ACC112 (cell line): Measurements from ENCODE around the gene STRIP1.
"Not testable (repeated sequence)": the region's sequence is repeated elsewhere in the genome, so short reads cannot be mapped to it uniquely, and the experiment has no call there.

Source experiments
- H2AFZ ChIP-seq: fragments of 200-600 bp; sonication (generic); one replicate; pipeline ENCODE4 v1.6.0; 2017; ENCODE audit warnings: antibody characterized with exemption, low read length; ENCODE audit not compliant: unreplicated experiment
- H3K27ac ChIP-seq: fragments of 200-600 bp; sonication (generic); 2 replicates; pipeline ENCODE4 v1.5.1; 2014; ENCODE audit warnings: low read depth, mild to moderate bottlenecking, antibody characterized with exemption, low read length, moderate library complexity
- H3K27me3 ChIP-seq: fragments of 200-600 bp; sonication (generic); 2 replicates; pipeline ENCODE4 v1.6.1; 2014; ENCODE audit warnings: mild to moderate bottlenecking, antibody characterized with exemption, low read length, moderate library complexity, mixed read lengths; ENCODE audit not compliant: insufficient read depth
- H3K36me3 ChIP-seq: fragments of 200-600 bp; sonication (generic); 2 replicates; pipeline ENCODE4 v1.6.1; 2016; ENCODE audit warnings: mild to moderate bottlenecking, antibody characterized with exemption, low read length, moderate library complexity, mixed read lengths; ENCODE audit not compliant: insufficient read depth
- H3K4me1 ChIP-seq: fragments of 200-600 bp; sonication (generic); one replicate; pipeline ENCODE4 v1.6.1; 2016; ENCODE audit warnings: low read length, mixed read lengths; ENCODE audit not compliant: insufficient read depth, unreplicated experiment, control insufficient read depth
- H3K4me3 ChIP-seq: fragments of 200-600 bp; sonication (generic); 2 replicates; pipeline ENCODE4 v1.5.1; 2014; ENCODE audit warnings: mild to moderate bottlenecking, low read depth, low read length
- H3K79me2 ChIP-seq: fragments of 200-600 bp; sonication (generic); one replicate; pipeline ENCODE4 v1.6.0; 2016; ENCODE audit warnings: low read length; ENCODE audit not compliant: control insufficient read depth, unreplicated experiment, insufficient read depth

STRIP1 gene

GRCh38 chr1:110069404-110070281, 35.2 kb downstream of the STRIP1 start:
- peaks cover 53% of the 10 kb centered on the region for H3K27me3 ChIP-seq
- no peaks in the 10 kb centered on the region for H3K4me1 ChIP-seq
- no peaks in the 10 kb centered on the region for H3K79me2 ChIP-seq
- no peak overlapping the region for H2AFZ ChIP-seq
- H3K27ac ChIP-seq, result no peak overlapping the region
- no peak overlapping the region for H3K4me3 ChIP-seq
- no peaks in the 10 kb centered on the region for H3K36me3 ChIP-seq

GRCh38 chr1:110070282-110070669, 35.9 kb downstream of the STRIP1 start:
- H2AFZ ChIP-seq, result no peak overlapping the region
- H3K4me1 ChIP-seq, result no peaks in the 10 kb centered on the region
- H3K4me3 ChIP-seq, result no peak overlapping the region
- H3K27ac ChIP-seq, result no peak overlapping the region
- H3K79me2 ChIP-seq, result no peaks in the 10 kb centered on the region
- no peaks in the 10 kb centered on the region for H3K36me3 ChIP-seq
- H3K27me3 ChIP-seq, result peaks cover 53% of the 10 kb centered on the region

GRCh38 chr1:110070671-110071242, 36.3 kb downstream of the STRIP1 start, which contains the start of gene ALX3:
Gene ALX3 (minus strand): TSS chr1:110070672. CDS start chr1:110070612, 60 bp downstream.
- H3K4me1 ChIP-seq, result no peaks in the 10 kb centered on the region
- H2AFZ ChIP-seq, result no peak within 1 kb of the TSS
- H3K27ac ChIP-seq, result no peak within 1 kb of the TSS
- H3K36me3 ChIP-seq, result no peaks in the 10 kb centered on the region
- H3K79me2 ChIP-seq, result no peaks in the 10 kb centered on the region
- H3K4me3 ChIP-seq, result no peak within 1 kb of the TSS
- H3K27me3 ChIP-seq, result peaks cover 53% of the 10 kb centered on the region

DNA sequence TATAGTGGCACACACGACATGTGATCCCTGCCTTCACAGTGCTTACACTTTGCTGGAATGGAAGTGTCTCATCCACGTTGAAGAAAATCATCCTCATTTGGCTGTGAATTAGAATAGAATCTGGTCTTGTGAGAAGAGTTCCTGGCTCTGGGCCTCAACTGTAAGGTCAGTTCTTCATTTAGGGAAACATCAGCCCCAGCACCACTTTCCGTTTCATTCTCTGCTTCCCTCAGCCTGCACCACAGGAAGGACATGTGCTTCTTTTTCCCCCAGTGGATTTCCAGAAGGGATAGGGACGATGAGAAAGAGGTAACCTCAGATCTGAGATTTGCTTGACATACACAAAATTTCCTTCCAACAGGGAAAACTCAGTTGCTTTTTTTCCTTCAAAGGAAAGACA, 39.7 kb downstream of the STRIP1 start:
- H3K36me3 ChIP-seq, result no peaks in the 10 kb centered on the region
- no peak overlapping the region for H3K27ac ChIP-seq
- no peaks in the 10 kb centered on the region for H3K4me1 ChIP-seq
- H3K79me2 ChIP-seq, result no peaks in the 10 kb centered on the region
- H2AFZ ChIP-seq, result no peak overlapping the region
- H3K27me3 ChIP-seq, result peaks cover 37% of the 10 kb centered on the region
- H3K4me3 ChIP-seq, result no peak overlapping the region

DNA sequence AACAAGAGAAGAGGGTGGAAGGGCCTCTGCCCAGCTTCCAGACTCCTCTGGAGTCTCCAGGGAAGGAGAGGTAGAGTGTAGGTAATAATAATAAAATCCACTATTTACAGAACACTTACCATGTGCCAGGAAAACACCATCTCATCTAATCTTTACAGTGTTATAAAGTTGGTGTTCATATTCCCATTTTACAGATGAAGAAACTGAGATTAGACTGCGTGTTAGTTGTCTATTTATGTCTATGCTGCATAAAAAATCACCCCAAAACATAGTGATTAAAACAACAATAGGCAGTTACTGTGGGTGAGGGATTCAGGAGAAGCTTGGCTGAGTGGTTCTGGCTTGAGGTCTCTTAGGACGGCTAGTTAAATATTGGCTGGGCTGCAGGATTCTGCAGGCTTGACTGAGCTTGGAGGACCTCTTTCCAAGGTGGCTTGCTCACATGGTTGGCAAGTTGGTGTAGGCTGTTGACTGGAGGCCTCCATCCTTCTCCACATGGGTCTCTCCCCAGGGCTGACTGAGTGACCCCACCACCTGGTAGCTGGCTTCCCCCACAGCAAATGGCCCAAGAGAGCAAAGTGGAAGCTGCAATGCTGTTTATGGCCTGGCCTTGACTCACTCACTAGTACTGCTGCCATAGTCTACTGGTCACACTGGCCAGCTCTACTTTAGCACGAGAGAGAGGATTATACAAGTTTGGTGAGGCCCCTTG, 42.5 kb downstream of the STRIP1 start:
- Histone ChIP-seq H3K27me3 (peaks cover 13% of the 10 kb centered on the region; the same call in 1 of the 2 replicates), H3K79me2 (no peaks in the 10 kb centered on the region), H3K4me3 (no peak overlapping the region), H3K4me1 (no peaks in the 10 kb centered on the region), H3K27ac (no peak overlapping the region), H2AFZ (no peak overlapping the region), H3K36me3 (no peaks in the 10 kb centered on the region)

DNA sequence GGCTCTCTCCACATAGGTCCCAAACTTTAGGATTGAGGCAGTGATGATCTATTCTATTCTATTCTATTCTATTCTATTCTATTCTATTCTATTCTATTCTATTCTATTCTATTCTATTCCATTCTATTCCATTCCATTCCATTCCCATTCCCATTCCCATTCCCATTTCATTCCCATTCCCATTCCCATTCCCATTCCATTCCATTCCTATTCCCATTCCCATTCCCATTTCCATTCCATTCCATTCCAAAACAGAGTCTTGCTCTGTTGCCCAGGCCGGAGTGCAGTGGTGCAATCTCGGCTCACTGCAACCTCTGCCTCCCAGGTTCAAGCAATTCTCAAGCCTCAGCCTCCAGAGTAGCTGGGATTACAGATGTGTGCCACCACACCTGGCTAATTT, 45.6 kb downstream of the STRIP1 start:
- not testable (repeated sequence) for H3K36me3 ChIP-seq, H3K27ac ChIP-seq, H3K4me3 ChIP-seq, H3K79me2 ChIP-seq, H2AFZ ChIP-seq, H3K4me1 ChIP-seq
- H3K27me3 ChIP-seq, result peaks cover 23% of the 10 kb centered on the region

DNA sequence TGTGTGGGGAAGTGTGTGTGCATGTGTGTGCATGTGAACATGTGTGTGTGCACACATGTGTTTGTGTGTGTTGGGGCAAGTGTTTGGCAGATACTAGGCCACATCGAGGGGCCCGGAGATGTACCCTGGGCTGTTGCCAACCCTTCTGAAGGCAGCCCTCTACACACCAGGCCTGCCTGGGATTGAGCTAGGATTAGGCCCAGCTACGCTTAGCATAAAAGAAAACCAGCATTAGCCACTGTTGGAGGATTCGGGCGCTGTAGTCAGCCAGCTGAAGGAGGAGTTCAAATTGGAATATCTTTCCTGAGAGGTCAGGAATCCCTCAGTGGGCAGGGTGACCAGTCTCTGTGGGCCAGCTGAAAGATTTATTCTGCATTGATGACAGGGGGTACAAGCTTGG, 46.6 kb downstream of the STRIP1 start:
- H3K79me2 ChIP-seq, result no peaks in the 10 kb centered on the region
- no peak overlapping the region for H3K27ac ChIP-seq
- no peaks in the 10 kb centered on the region for H3K4me1 ChIP-seq
- no peak overlapping the region for H3K4me3 ChIP-seq
- no peak overlapping the region for H2AFZ ChIP-seq
- no peaks in the 10 kb centered on the region for H3K36me3 ChIP-seq
- peaks cover 27% of the 10 kb centered on the region for H3K27me3 ChIP-seq

- Histone ChIP-seq H3K27ac (no peak overlapping the region), H3K4me3 (no peak overlapping the region), H3K79me2 (no peaks in the 10 kb centered on the region), H2AFZ (no peak overlapping the region), H3K36me3 (no peaks in the 10 kb centered on the region), H3K4me1 (no peaks in the 10 kb centered on the region), H3K27me3 (peaks cover 27% of the 10 kb centered on the region)
These were observed 48.1 kb downstream of the STRIP1 start for GRCh38 chr1:110082477-110082876.

DNA sequence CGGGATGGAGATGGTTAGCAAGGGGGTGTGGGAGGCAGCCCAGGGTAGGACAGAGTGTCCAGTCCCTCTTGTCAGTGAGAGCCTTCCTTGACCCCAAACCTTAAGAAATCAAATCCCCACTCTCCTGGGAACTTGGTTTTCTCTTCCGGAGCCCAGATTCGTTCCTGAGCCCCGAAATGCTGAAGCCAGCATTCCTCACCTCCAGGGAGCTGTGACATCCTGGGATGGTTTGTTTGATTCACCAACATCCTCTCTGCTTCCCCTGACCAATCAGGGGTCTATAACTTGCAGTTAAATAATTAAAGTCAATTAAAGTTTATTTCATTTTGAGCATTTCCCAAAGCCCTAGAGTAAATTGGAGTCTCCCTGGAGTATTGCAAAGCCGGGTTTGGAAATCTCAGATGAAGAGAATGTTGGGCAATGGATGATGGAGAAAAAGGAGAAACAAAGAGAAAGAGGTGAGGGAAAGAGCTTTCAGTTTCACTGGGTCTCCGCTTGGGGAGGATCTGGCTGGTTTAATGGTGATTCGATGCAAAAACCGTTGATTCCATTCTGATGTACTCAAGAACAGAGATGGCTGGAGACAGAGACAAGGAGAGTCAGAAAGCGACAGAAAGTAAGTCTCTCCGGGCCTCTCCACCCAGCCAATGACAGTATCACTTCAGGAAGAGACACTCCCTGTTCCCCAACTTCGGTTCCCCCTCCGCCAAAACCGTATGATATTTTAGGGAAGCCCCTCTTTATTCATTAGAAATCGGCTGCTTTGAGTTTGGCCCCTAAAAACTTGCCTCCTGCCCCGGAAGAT, 48.8 kb downstream of the STRIP1 start:
- no peaks in the 10 kb centered on the region for H3K79me2 ChIP-seq
- H3K4me1 ChIP-seq, result no peaks in the 10 kb centered on the region
- H3K27me3 ChIP-seq, result peaks cover 27% of the 10 kb centered on the region
- H2AFZ ChIP-seq, result peak overlapping the region; percentile 90
- no peaks in the 10 kb centered on the region for H3K36me3 ChIP-seq
- H3K4me3 ChIP-seq, result peak overlapping the region; percentile 84
- no peak overlapping the region for H3K27ac ChIP-seq

DNA sequence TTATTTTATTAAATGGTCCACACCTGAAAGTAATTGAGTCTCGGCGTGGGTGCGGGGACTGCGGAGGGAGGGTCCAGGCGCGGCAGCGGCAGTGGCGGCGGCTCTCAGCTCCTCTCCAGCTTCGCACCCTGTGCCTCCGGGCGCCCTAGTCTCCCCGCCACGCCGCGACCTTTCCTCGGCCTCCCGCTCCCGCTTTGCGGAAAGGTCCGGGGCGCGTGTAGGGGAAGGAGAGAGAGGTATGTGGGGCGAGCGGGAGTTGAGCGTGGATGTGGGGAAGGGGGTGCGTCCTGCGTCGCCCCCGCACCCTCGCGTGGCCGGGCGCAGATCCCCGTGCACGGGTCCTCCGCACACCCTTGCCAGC, 49.4 kb downstream of the STRIP1 start:
- Histone ChIP-seq H3K27ac (no peak overlapping the region), H3K4me3 (peak overlapping the region; percentile 84), H3K27me3 (peaks cover 27% of the 10 kb centered on the region), H2AFZ (peak overlapping the region; percentile 90), H3K79me2 (no peaks in the 10 kb centered on the region), H3K4me1 (no peaks in the 10 kb centered on the region), H3K36me3 (no peaks in the 10 kb centered on the region)
